IMR-90 (cell line): Measurements from ENCODE around the gene DNASE2. TPM values are rescaled to one million over a fixed set of nuclear protein-coding genes. Genes with fewer than 3 reads are reported as not detected.

Experiments
- ATAC-seq: fragments of 200-7000 bp; cut with Tn5 transposase; 2 replicates; pipeline ENCODE4 v1.9.1; 2020; ENCODE audit warnings: low read depth, mild to moderate bottlenecking, moderate library complexity
- BruUV-seq: library from RNA; stranded (reverse); fragments of 400-500 nt; replicated peaks from 2 replicates; lab custom pipeline; 2021; lab: Mats Ljungman, UMichigan
- CTCF ChIA-PET: fragments of 300-600 bp; formaldehyde crosslinking; extraction: SDS; loops from one replicate; lab custom pipeline; 2021; ENCODE audit warnings: antibody characterized with exemption; lab: Yijun Ruan, JAX
- POLR2A ChIA-PET: fragments of 300-600 bp; sonication (Branson Sonifier 250); formaldehyde crosslinking; loops from one replicate; lab custom pipeline; 2022; ENCODE audit warnings: antibody characterized with exemption; ENCODE audit not compliant: unreplicated experiment; lab: Charles Lee
- DNase-seq: peaks from one replicate; pipeline ENCODE4 v3.0.0; 2013
- H2AFZ ChIP-seq: replicated peaks from 2 replicates; pipeline ENCODE3; 2013; ENCODE audit warnings: low read length, mild to moderate bottlenecking; ENCODE audit not compliant: poor library complexity
- H2AK5ac ChIP-seq: 2 replicates; pipeline ENCODE4 v1.6.1; 2013; ENCODE audit warnings: low read depth, low read length, inconsistent platforms
- H2AK9ac ChIP-seq: replicated peaks from 2 replicates; pipeline ENCODE3; 2013; ENCODE audit warnings: mild to moderate bottlenecking, low read depth, low read length, moderate library complexity; ENCODE audit not compliant: poor library complexity
- H2BK120ac ChIP-seq: 2 replicates; pipeline ENCODE4 v1.6.1; 2013; ENCODE audit warnings: low read depth, low read length, inconsistent platforms
- H2BK15ac ChIP-seq: 3 replicates; pipeline ENCODE4 v1.6.1; 2013; ENCODE audit warnings: low read depth, low read length, inconsistent platforms
- H2BK20ac ChIP-seq: 2 replicates; pipeline ENCODE4 v1.6.1; 2013; ENCODE audit warnings: low read depth, mild to moderate bottlenecking, inconsistent platforms, low read length, moderate library complexity
- H2BK5ac ChIP-seq: 2 replicates; pipeline ENCODE4 v1.6.1; 2013; ENCODE audit warnings: mild to moderate bottlenecking, low read depth, low read length, inconsistent platforms; ENCODE audit not compliant: poor library complexity, severe bottlenecking
- H3K14ac ChIP-seq: replicated peaks from 2 replicates; pipeline ENCODE4 v1.6.1; 2013; ENCODE audit warnings: low read depth, low read length, inconsistent platforms
- H3K18ac ChIP-seq: 2 replicates; pipeline ENCODE4 v1.6.1; 2013; ENCODE audit warnings: low read depth, low read length, control low read depth
- H3K23ac ChIP-seq: 2 replicates; pipeline ENCODE4 v1.6.1; 2013; ENCODE audit warnings: low read depth, low read length, inconsistent platforms
- H3K27ac ChIP-seq: 2 replicates; pipeline ENCODE4 v1.5.1; 2013; ENCODE audit warnings: mild to moderate bottlenecking, control low read depth, low read length; ENCODE audit not compliant: insufficient read depth
- H3K27me3 ChIP-seq: 2 replicates; pipeline ENCODE4 v1.6.1; 2013; ENCODE audit warnings: low read length; ENCODE audit not compliant: control insufficient read depth, insufficient read depth
- H3K36me3 ChIP-seq: 2 replicates; pipeline ENCODE4 v1.6.1; 2013; ENCODE audit warnings: low read length, mixed read lengths; ENCODE audit not compliant: control insufficient read depth, insufficient read depth
- H3K4ac ChIP-seq: 2 replicates; pipeline ENCODE4 v1.6.1; 2013; ENCODE audit warnings: low read depth, low read length, inconsistent platforms
- H3K4me1 ChIP-seq: 2 replicates; pipeline ENCODE4 v1.6.1; 2013; ENCODE audit warnings: low read length, mixed read lengths; ENCODE audit not compliant: control insufficient read depth, insufficient read depth
- H3K4me2 ChIP-seq: 2 replicates; pipeline ENCODE4 v1.6.1; 2013; ENCODE audit warnings: low read depth, mild to moderate bottlenecking, control low read depth, low read length, moderate library complexity
- H3K4me3 ChIP-seq: 2 replicates; pipeline ENCODE4 v1.5.1; 2013; ENCODE audit warnings: low read depth, mild to moderate bottlenecking, control low read depth, low read length, moderate library complexity; ENCODE audit not compliant: insufficient read depth
- H3K56ac ChIP-seq: 2 replicates; pipeline ENCODE4 v1.6.1; 2013; ENCODE audit warnings: low read length, inconsistent platforms; ENCODE audit not compliant: insufficient read depth; ENCODE audit errors: extremely low read depth
- H3K79me1 ChIP-seq, 2 experiments: 2 replicates each; pipeline ENCODE4 v1.6.1; 2013; ENCODE audit warnings: low read length in 2 of 2, inconsistent platforms in 1 of 2, low read depth in 1 of 2
- H3K9ac ChIP-seq: 2 replicates; pipeline ENCODE4 v1.6.1; 2013; ENCODE audit warnings: low read depth, low read length, control low read depth
- H3K9me1 ChIP-seq: 2 replicates; pipeline ENCODE4 v1.6.1; 2013; ENCODE audit warnings: low read length, inconsistent platforms; ENCODE audit not compliant: insufficient read depth
- H3K9me3 ChIP-seq: 2 replicates; pipeline ENCODE4 v1.6.1; 2013; ENCODE audit warnings: low read length; ENCODE audit not compliant: control insufficient read depth, insufficient read depth
- H4K20me1 ChIP-seq: 2 replicates; pipeline ENCODE4 v1.6.1; 2013; ENCODE audit warnings: low read length, inconsistent platforms; ENCODE audit not compliant: insufficient read depth
- H4K5ac ChIP-seq: 2 replicates; pipeline ENCODE4 v1.6.1; 2013; ENCODE audit warnings: mild to moderate bottlenecking, low read depth, low read length, control low read depth
- H4K8ac ChIP-seq, 2 experiments: 2 replicates each; pipeline ENCODE4 v1.6.1; 2013; ENCODE audit warnings: low read depth in 2 of 2, low read length in 2 of 2, control low read depth in 1 of 2, inconsistent platforms in 1 of 2
- H4K91ac ChIP-seq: 2 replicates; pipeline ENCODE4 v1.6.1; 2013; ENCODE audit warnings: low read depth, low read length, inconsistent platforms; ENCODE audit not compliant: insufficient read depth
- BHLHE40 ChIP-seq: fragments of 150-350 bp; IDR thresholded peaks from 2 replicates; pipeline ENCODE4 v1.6.1; 2016; ENCODE audit warnings: mild to moderate bottlenecking, low read depth, low read length
- CHD1 ChIP-seq: IDR thresholded peaks from 2 replicates; pipeline ENCODE4 v1.6.1; 2012; ENCODE audit warnings: low read depth, low read length, improper control_type of control experiment
- ELK1 ChIP-seq: fragments of 150-350 bp; IDR thresholded peaks from 2 replicates; pipeline ENCODE4 v1.6.1; 2016; ENCODE audit warnings: low read depth, mild to moderate bottlenecking, low read length, moderate library complexity, borderline replicate concordance
- NFE2L2 ChIP-seq: fragments of 150-350 bp; IDR thresholded peaks from 2 replicates; pipeline ENCODE4 v1.6.1; 2016; ENCODE audit warnings: low read depth, mild to moderate bottlenecking, low read length
- WGBS, 2 experiments: methylation state at CpG; one replicate each; pipeline versions ENCODE4 v1.1.5 to v1.1.7; 2013; ENCODE audit warnings: missing lambda C conversion rate in 2 of 2; ENCODE audit not compliant: insufficient read length in 1 of 2; ENCODE audit errors: extremely low coverage in 2 of 2; 5-methylcytosine and 5-hydroxymethylcytosine counted together
- dilution Hi-C: fragments of 300-500 bp; cut with HindIII; formaldehyde crosslinking; loops from one replicate; pipeline ENCODE4 v1.14.3; 2018; ENCODE audit warnings: low sequenced_read_pairs; ENCODE audit not compliant: unreplicated experiment
- in situ Hi-C: fragments of 300-500 bp; cut with MboI; formaldehyde crosslinking; loops from 3 replicates; pipeline ENCODE4 v1.14.3; 2019; ENCODE audit warnings: low sequenced_read_pairs, inconsistent platforms, mixed read lengths
- intact Hi-C: fragments of 100-400 bp; cut with micrococcal nuclease; formaldehyde crosslinking; loops from 2 replicates; pipeline ENCODE4 v1.10.0; 2022
- polyA plus RNA-seq, 3 experiments: library from polyadenylated mRNA; depleted of rRNA; stranded (reverse); fragments of >200 nt; gene quantifications; 2 replicates each; pipeline ENCODE4 v1.2.3, GENCODE V29; 2012; ENCODE audit warnings: low replicate concordance in 1 of 3
- total RNA-seq: library from RNA; depleted of rRNA; stranded (reverse); fragments of >200 nt; gene quantifications from 2 replicates; pipeline ENCODE4 v1.2.3, GENCODE V29; 2012
- TF ChIP-seq, protein P1 (sequence below): fragments of 150-350 bp; IDR thresholded peaks from 2 replicates; pipeline ENCODE4 v1.6.1; 2017; ENCODE audit warnings: mild to moderate bottlenecking, antibody characterized with exemption, low read length, low read depth

The DNASE2 gene
- total and polyA plus RNA-seq, 2 of the 4 experiments (the other 2 are of a cell fraction) = 9.5 to 31.1 TPM

GRCh38 chr19:12856653-12857052 is 24.6 kb downstream of the DNASE2 start:
- ChIA-PET CTCF (no interaction called here), POLR2A (no interaction called here)
- Histone ChIP-seq H4K5ac (no peak overlapping the region), H3K27me3 (no peaks in the 10 kb centered on the region; the same call in 1 of the 2 replicates), H2BK15ac (no peak overlapping the region), H3K4me1 (no peaks in the 10 kb centered on the region), H3K36me3 (no peaks in the 10 kb centered on the region), H3K9ac (no peak overlapping the region), H4K8ac (no peak overlapping the region), H3K9me3 (no peaks in the 10 kb centered on the region), H4K91ac (no peak overlapping the region), H3K4me3 (no peak overlapping the region), H2AK9ac (no peak overlapping the region), H3K14ac (no peak overlapping the region), H3K4me2 (no peak overlapping the region), H2AFZ (no peak overlapping the region), H2BK20ac (no peak overlapping the region), H3K9me1 (no peaks in the 10 kb centered on the region), H3K23ac (no peak overlapping the region), H3K79me1 (no peaks in the 10 kb centered on the region), H2BK5ac (no peak overlapping the region), H3K4ac (no peak overlapping the region), H3K18ac (no peak overlapping the region), H2AK5ac (no peak overlapping the region), H4K20me1 (no peaks in the 10 kb centered on the region), H3K56ac (no peak overlapping the region), H2BK120ac (no peak overlapping the region), H3K27ac (no peak overlapping the region)
- no TSS peak for BruUV-seq
- in situ Hi-C loops = no loop called here
- intact Hi-C loops = no loop called here
- WGBS, 2 experiments = no CpG with 5 or more reads among the region's 1 CpG
- ATAC-seq (no peak), DNase-seq (no peak)
- dilution Hi-C loops = no loop called here
- TF ChIP-seq CHD1 = no peak
- no peak for TF ChIP-seq NFE2L2
- TF ChIP-seq BHLHE40 = no peak
- TF ChIP-seq, protein P1, sequence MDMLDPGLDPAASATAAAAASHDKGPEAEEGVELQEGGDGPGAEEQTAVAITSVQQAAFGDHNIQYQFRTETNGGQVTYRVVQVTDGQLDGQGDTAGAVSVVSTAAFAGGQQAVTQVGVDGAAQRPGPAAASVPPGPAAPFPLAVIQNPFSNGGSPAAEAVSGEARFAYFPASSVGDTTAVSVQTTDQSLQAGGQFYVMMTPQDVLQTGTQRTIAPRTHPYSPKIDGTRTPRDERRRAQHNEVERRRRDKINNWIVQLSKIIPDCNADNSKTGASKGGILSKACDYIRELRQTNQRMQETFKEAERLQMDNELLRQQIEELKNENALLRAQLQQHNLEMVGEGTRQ = no peak
- no peak for TF ChIP-seq ELK1
